ENCODE measurements around the gene NUP160.

DNA sequence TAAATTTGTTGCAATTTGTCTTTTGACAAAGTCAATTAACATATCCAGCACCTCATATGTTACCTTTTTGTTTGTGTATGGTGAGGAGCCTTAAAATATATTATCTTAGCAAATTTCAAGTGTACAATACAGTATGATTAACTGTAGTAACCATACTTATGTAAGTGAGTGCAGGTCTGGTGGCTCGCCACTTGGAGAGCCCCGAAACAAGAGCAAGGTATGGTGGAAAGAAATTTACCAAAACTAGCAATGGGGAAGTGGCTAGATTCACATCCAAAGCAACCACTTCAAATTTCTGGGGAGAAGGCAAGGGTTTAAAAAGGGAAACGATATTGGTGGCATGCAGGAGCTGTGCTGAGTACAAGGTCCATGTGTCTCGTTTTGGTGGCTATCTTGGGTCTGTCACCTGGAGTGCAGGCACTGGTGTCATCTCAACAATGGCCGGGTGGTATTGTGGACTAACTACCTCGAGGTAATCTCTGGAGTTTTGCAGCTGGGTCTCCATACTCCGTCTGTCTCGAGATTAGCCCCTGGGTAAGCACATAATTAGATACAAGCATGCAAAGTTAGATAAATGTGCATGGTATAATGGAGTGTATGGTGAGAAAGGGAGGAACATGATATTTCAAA lies 72.8 kb downstream of the NUP160 start:
- no peak for TF ChIP-seq POLR2A (IDR thresholded peaks at IDR 0.05)
- TF ChIP-seq, protein P1, sequence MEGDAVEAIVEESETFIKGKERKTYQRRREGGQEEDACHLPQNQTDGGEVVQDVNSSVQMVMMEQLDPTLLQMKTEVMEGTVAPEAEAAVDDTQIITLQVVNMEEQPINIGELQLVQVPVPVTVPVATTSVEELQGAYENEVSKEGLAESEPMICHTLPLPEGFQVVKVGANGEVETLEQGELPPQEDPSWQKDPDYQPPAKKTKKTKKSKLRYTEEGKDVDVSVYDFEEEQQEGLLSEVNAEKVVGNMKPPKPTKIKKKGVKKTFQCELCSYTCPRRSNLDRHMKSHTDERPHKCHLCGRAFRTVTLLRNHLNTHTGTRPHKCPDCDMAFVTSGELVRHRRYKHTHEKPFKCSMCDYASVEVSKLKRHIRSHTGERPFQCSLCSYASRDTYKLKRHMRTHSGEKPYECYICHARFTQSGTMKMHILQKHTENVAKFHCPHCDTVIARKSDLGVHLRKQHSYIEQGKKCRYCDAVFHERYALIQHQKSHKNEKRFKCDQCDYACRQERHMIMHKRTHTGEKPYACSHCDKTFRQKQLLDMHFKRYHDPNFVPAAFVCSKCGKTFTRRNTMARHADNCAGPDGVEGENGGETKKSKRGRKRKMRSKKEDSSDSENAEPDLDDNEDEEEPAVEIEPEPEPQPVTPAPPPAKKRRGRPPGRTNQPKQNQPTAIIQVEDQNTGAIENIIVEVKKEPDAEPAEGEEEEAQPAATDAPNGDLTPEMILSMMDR (IDR thresholded peaks at IDR 0.05 in 4 of 5, conservative IDR thresholded peaks at IDR 0.05 in 1 of 5) = no peak
